Spinal cord (tissue), 10 donors: Measurements from ENCODE around the gene TTC23. TPM values are rescaled to one million over a fixed set of nuclear protein-coding genes. Genes with fewer than 3 reads are reported as not detected.
"Not testable (repeated sequence)": the region's sequence is repeated elsewhere in the genome, so short reads cannot be mapped to it uniquely, and the experiment has no call there.

Experiments
- DNase-seq, 6 donors: peaks; one replicate each; pipeline versions ENCODE4 v3.0.0 to v3.0.0-alpha.2; 2013 to 2015; ENCODE audit warnings: low spot score in 6 of 6, low read depth in 4 of 6
- H3K27ac ChIP-seq: one replicate; pipeline ENCODE4 v1.5.1; 2013; ENCODE audit warnings: low read depth, low read length, control low read depth
- H3K27me3 ChIP-seq: one replicate; pipeline ENCODE4 v1.6.1; 2013; ENCODE audit warnings: low read length; ENCODE audit not compliant: control insufficient read depth, insufficient read depth
- H3K36me3 ChIP-seq: one replicate; pipeline ENCODE4 v1.6.1; 2013; ENCODE audit warnings: low read length; ENCODE audit not compliant: control insufficient read depth, insufficient read depth
- H3K4me1 ChIP-seq: one replicate; pipeline ENCODE4 v1.6.1; 2013; ENCODE audit warnings: low read length; ENCODE audit not compliant: control insufficient read depth, insufficient read depth
- H3K4me3 ChIP-seq: one replicate; pipeline ENCODE4 v1.5.1; 2013; ENCODE audit warnings: low read depth, low read length, control low read depth
- H3K9me3 ChIP-seq: one replicate; pipeline ENCODE4 v1.6.1; 2013; ENCODE audit warnings: low read length; ENCODE audit not compliant: control insufficient read depth, insufficient read depth
- WGBS: methylation state at CpG from one replicate; pipeline ENCODE4 v1.1.5; 2013; ENCODE audit warnings: missing lambda C conversion rate; ENCODE audit not compliant: insufficient coverage; 5-methylcytosine and 5-hydroxymethylcytosine counted together
- polyA plus RNA-seq, 2 donors: library from polyadenylated mRNA; unstranded; fragments of 120-200 nt; gene quantifications; one replicate each; pipeline ENCODE4 v1.2.1, GENCODE V29; 2013; ENCODE audit not compliant: insufficient read length in 2 of 2
- total RNA-seq, 2 donors: library from RNA; depleted of rRNA in 1 of 2; stranded (reverse); fragments of 120-200 nt in 1 of 2; fragments of >200 nt in 1 of 2; gene quantifications; one replicate each; pipeline versions ENCODE4 v1.2.3 to v1.2.4, GENCODE V29; 2013 to 2014
- donor health status: healthy.

TTC23 gene
- total and polyA plus RNA-seq, 4 donors: 14.8 to 23.8 (median 19.0) TPM

DNA sequence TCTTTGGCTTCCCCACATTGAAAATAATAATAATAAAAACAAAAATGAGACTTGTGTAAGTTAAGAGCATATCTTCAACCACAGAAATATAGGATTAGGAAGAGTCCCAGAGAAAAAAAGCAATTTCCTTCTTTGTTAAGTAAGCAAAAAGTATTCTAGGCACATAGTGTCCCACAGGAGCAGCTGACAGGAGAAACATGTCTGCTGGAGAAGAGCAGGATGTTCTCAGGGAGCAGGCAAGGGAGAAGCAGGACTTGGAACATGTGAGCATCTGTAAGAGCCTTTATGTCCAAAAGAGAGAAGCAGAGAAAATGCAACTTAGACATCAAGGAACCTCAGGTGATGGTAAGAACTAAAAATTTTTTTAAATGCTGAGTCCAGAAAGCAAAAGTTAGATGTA, 39.0 kb downstream of the TTC23 start:
- no peaks in the 10 kb centered on the region for H3K9me3 ChIP-seq
- H3K27me3 ChIP-seq: no peaks in the 10 kb centered on the region
- no peak for DNase-seq
- no peak overlapping the region for H3K4me3 ChIP-seq
- no peaks in the 10 kb centered on the region for H3K4me1 ChIP-seq
- H3K36me3 ChIP-seq: peaks cover under 1% of the 10 kb centered on the region
- H3K27ac ChIP-seq: no peak overlapping the region

DNA sequence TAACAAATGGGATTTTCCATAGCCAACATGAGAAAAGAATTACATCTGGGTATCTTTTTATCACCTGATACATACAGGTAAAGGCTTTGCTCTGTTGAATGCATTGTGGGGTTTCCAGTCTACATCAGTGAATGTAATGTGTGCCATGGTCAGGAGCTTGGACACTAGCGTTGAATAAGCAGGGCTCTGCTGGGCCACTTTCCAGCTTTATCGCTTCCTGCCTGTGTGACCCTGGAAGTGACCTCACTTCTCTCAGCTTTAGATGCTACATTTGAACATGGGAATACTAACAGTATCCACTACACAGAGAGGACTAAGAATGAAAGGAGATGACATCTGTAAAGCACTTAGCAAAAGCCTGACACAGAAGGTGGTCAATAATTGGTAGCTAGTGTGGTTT, 40.1 kb downstream of the TTC23 start:
- Histone ChIP-seq H3K4me3 (no peak overlapping the region), H3K27ac (no peak overlapping the region), H3K9me3 (no peaks in the 10 kb centered on the region), H3K27me3 (no peaks in the 10 kb centered on the region), H3K4me1 (no peaks in the 10 kb centered on the region), H3K36me3 (no peaks in the 10 kb centered on the region)
- DNase-seq: no peak
- WGBS: 70% methylated on average over 2 of the region's 2 CpGs

DNA sequence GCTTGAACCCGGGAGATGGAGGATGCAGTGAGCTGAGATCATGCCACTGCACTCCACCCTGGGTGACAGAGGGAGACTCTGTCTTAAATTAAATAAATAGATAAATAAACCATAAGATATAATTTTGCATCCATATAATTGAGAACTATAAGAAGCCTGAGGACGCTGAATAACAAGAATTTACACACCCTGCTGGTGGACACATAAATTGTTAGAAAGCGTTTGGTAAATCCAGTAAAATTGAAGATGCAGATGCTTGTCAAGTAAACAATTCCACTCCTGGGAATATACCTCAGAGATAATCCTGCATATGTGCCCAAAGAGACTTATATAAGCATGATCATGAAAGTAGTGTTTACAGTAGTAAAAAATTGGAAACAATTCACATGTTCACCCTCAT, 41.7 kb downstream of the TTC23 start:
- no peaks in the 10 kb centered on the region for H3K4me1 ChIP-seq
- WGBS: no CpG with 5 or more reads among the region's 3 CpGs
- no peak overlapping the region for H3K4me3 ChIP-seq
- no peaks in the 10 kb centered on the region for H3K9me3 ChIP-seq
- H3K27me3 ChIP-seq: no peaks in the 10 kb centered on the region
- no peaks in the 10 kb centered on the region for H3K36me3 ChIP-seq
- peak in 1 of 6 donors; percentile 3 for DNase-seq
- H3K27ac ChIP-seq: no peak overlapping the region

DNA sequence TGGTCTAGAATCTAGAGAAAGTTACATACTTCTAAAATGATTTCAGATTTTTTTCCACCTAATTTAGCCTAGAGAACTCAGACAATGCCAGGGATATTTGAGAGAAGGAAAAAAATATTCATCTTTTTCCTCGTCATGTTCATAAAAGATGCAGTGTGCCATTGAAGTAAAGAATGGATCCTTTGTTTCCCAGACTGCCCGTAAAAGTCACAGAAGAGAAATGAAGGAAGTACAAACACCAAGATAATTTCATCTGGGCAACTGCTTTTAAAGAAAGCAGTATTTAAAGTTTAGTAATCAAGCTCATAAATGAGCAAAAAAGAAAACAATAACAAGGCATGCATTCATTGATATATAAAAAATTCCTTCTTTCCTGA, 47.2 kb downstream of the TTC23 start:
- Histone ChIP-seq H3K4me3 (no peak overlapping the region), H3K27ac (peak overlapping the region; percentile 59), H3K4me1 (no peaks in the 10 kb centered on the region), H3K9me3 (no peaks in the 10 kb centered on the region), H3K36me3 (no peaks in the 10 kb centered on the region), H3K27me3 (no peaks in the 10 kb centered on the region)
- no CpG with 5 or more reads among the region's 2 CpGs for WGBS
- no peak for DNase-seq

DNA sequence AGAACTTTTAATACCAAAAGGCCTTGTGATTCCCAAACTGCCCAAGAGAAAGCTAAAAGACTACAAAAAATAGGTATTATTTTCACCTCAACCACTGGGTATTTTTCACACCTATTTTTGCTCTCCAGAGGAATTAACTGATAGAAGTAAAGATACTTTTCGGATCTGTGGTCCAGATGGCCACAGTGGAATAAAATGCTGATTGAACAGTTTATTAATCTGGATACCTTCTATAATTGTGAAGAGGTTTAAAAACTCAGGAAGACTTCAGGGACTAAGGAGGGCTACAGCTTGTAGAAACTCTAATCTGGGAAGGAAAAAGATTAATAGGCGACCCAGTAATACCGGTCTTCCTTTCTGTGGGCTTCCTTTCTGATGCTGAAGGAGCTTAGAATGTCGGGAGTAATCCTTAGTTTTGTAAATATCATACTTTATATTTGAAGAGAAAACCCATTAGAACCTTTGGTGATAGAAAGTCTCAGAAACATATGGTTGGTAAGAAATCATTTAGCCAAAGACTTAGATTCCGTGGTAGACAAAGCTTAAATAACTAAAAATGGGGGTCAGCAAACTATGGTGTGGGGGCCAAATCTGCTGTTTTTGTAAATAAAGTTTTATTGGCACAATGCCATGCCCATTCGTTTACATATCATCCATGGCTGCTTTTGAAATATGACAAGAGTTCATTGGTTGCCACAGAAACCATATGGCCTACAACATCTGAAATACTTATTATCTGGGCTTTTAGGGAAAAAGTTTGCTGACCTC, 47.8 kb downstream of the TTC23 start:
- peak overlapping the region; percentile 59 for H3K27ac ChIP-seq
- H3K9me3 ChIP-seq: no peaks in the 10 kb centered on the region
- peaks cover 3% of the 10 kb centered on the region for H3K36me3 ChIP-seq
- WGBS: 78% methylated on average over 1 of the region's 6 CpGs
- no peaks in the 10 kb centered on the region for H3K4me1 ChIP-seq
- H3K27me3 ChIP-seq: no peaks in the 10 kb centered on the region
- DNase-seq: peak in 1 of 6 donors; percentile 18
- no peak overlapping the region for H3K4me3 ChIP-seq

DNA sequence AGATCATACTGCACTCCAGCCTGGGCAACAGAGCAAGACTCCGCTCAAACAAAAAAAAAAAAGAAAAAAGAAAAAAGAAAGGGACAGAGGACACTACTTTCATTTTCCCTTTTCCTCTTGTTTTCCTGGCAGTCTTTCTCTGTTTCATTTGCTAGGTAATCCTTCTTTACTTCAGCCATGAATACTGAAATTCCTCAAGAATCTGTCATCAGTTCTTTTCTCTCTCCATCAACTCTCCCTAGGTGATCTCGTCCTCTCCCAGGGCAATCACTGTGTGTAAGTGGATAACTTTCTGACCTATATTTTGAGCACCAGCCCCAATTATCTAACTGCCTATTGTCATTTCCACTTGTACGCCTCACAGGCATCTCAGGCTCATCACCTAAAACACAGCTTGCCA, 51.5 kb downstream of the TTC23 start:
- DNase-seq: no peak
- H3K9me3 ChIP-seq: no peaks in the 10 kb centered on the region
- H3K4me1 ChIP-seq: no peaks in the 10 kb centered on the region
- 80% methylated on average over 1 of the region's 3 CpGs for WGBS
- no peak overlapping the region for H3K4me3 ChIP-seq
- no peaks in the 10 kb centered on the region for H3K27me3 ChIP-seq
- H3K36me3 ChIP-seq: peaks cover 3% of the 10 kb centered on the region
- no peak overlapping the region for H3K27ac ChIP-seq

DNA sequence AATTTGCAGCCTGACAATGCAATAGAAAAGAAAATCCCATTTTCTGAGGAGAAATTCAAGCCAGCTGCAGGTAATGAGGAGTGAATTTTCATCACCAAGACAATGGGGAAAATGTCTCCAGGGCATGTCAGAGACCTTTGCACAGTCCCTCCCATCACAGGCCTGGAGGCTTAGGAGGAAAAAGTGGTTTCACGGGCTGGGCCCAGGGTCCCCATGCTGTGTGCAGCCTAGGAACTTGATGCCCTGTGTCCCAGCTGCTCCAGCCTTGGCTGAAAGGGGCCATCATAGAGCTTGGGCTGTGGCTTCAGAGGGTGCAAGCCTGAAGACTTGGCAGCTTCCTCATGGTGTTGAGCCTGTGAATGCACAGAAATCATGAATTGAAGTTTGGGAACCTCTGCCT, 57.2 kb downstream of the TTC23 start:
- 100% methylated on average over 1 of the region's 1 CpG for WGBS
- H3K27ac ChIP-seq, H3K36me3 ChIP-seq, H3K4me1 ChIP-seq, DNase-seq, H3K4me3 ChIP-seq, H3K9me3 ChIP-seq, H3K27me3 ChIP-seq: not testable (repeated sequence)

DNA sequence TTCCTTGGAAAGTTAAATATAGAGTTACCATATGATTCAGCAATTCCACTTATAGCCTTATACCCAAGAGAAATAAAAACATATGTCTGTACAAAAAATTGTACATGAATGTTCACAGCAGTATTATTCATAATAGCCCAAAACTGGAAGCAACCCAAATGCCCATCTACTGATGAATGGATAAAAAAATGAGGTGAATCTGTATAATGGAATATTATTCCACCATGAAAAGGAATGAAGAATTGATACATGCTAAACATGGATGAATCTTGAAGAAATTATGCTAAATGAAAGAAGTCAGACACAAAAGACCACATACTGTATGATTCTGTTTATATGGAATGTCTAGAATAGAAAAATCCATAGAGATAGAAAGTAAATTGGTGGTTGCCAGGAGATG, 61.4 kb downstream of the TTC23 start:
- Histone ChIP-seq H3K4me3 (no peak overlapping the region), H3K27ac (no peak overlapping the region), H3K27me3 (no peaks in the 10 kb centered on the region), H3K36me3 (no peaks in the 10 kb centered on the region), H3K9me3 (no peaks in the 10 kb centered on the region), H3K4me1 (no peaks in the 10 kb centered on the region)
- DNase-seq: no peak

DNA sequence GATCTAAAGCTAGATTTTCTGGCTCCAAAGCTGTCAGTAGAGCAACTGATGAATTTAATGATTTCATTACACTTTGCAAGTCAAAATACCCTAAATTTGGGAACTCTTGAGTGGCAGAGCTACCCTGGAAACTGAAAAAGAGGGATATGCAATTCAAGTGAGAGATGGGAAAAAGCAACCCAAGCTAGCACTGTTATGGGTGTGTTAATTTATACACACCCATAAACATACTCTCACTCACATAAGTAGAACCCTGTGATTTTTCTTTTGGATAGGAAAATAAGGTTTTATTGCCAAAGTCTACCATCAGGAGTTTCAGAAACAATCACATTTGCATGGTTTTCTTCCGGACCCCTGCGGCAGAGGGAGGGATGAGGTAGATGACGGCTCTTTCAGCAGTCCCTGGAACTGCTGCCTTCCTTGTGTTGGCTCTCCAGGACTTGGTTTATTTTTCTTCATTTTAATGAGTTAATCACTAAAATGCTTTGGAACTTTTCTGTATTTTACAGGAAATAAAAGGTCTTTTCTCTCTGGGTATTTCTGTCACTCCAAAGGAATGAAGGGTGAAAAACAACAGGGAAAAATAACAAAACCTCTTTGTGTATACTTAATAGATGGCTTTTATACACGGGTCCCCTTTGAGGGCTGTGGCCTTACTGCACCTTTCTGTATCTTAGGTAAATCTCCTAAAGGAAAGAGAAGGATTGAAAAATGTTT, 63.8 kb downstream of the TTC23 start:
- WGBS: no CpG with 5 or more reads among the region's 4 CpGs
- DNase-seq: peak in 1 of 6 donors; percentile 66
- H3K27ac ChIP-seq: peak overlapping the region; percentile 58

DNA sequence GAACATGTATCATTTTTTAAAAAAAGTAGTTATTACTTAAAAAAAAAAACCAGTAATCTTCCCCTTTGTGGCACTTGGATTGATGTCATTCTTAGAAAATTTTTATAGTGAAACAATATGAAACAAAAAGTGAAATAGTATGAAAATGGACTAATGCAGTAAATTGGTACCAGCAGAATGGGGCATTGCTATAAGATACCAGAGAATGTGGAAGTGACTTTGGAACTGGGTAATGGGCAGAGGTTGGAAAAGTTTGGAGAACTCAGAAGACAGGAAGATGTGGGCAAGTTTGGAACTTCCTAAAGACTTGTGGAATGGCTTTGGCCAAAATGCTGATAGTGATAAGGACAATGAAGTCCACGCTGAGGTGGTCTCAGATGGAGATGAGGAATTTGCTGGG, 66.6 kb downstream of the TTC23 start:
- DNase-seq: no peak
- no peaks in the 10 kb centered on the region for H3K27me3 ChIP-seq
- H3K36me3 ChIP-seq: no peaks in the 10 kb centered on the region
- H3K27ac ChIP-seq: no peak overlapping the region
- 90% methylated on average over 1 of the region's 1 CpG for WGBS
- no peaks in the 10 kb centered on the region for H3K9me3 ChIP-seq
- no peaks in the 10 kb centered on the region for H3K4me1 ChIP-seq
- no peak overlapping the region for H3K4me3 ChIP-seq

More for the DNA sequence above, 63.8 kb downstream of the TTC23 start:
- Histone ChIP-seq H3K36me3 (no peaks in the 10 kb centered on the region), H3K9me3 (no peaks in the 10 kb centered on the region), H3K4me1 (no peaks in the 10 kb centered on the region), H3K27me3 (no peaks in the 10 kb centered on the region), H3K4me3 (no peak overlapping the region)
